LNCAP (cell line): ENCODE data around the gene INSYN2B.

ENCODE experiments used
- CTCF ChIP-seq: fragments of 450-650 bp; IDR thresholded peaks from 2 replicates; pipeline ENCODE4 v1.5.1; 2017; ENCODE audit warnings: mild to moderate bottlenecking

The INSYN2B gene

GRCh38 chr5:169870211-169870610 is 110.1 kb downstream of the INSYN2B start:
- TF ChIP-seq CTCF, result no peak

GRCh38 chr5:169869066-169869465 is 111.2 kb downstream of the INSYN2B start:
- no peak for TF ChIP-seq CTCF

- TF ChIP-seq CTCF, result no peak
Measured at GRCh38 chr5:169867347-169867746, 112.9 kb downstream of the INSYN2B start.

- no peak for TF ChIP-seq CTCF
Measured at GRCh38 chr5:169864483-169864882, 115.8 kb downstream of the INSYN2B start.

GRCh38 chr5:169862391-169862811 is 117.9 kb downstream of the INSYN2B start:
- no peak for TF ChIP-seq CTCF

GRCh38 chr5:169861934-169862333 is 118.4 kb downstream of the INSYN2B start:
- no peak for TF ChIP-seq CTCF

- TF ChIP-seq CTCF, result no peak
Measured at GRCh38 chr5:169861433-169861832, 118.9 kb downstream of the INSYN2B start.

GRCh38 chr5:169860585-169860984 is 119.7 kb downstream of the INSYN2B start:
- no peak for TF ChIP-seq CTCF
